AG10803 (cell line): ENCODE results near the gene ZMYND11.

Experiments
- DNase-seq: peaks from one replicate; pipeline ENCODE4 v3.0.0; 2010; ENCODE audit warnings: low read depth
- H3K4me3 ChIP-seq: 2 replicates; pipeline ENCODE4 v1.5.1; 2011; ENCODE audit warnings: mild to moderate bottlenecking, low read length, control low read depth
- CTCF ChIP-seq: conservative IDR thresholded peaks from 2 replicates; pipeline ENCODE4 v1.5.1; 2011; ENCODE audit warnings: mild to moderate bottlenecking, low read length, control low read depth, inconsistent platforms

ZMYND11 gene

GRCh38 chr10:271722-272121, 136.5 kb downstream of the ZMYND11 start:
- no peak overlapping the region for H3K4me3 ChIP-seq
- no peak for TF ChIP-seq CTCF
- DNase-seq: no peak

GRCh38 chr10:273088-273487, 137.8 kb downstream of the ZMYND11 start:
- no peak for DNase-seq
- TF ChIP-seq CTCF: no peak
- no peak overlapping the region for H3K4me3 ChIP-seq

- no peak for DNase-seq
- TF ChIP-seq CTCF: no peak
- H3K4me3 ChIP-seq: no peak overlapping the region
These were observed 139.6 kb downstream of the ZMYND11 start for GRCh38 chr10:274866-275265.

- no peak for TF ChIP-seq CTCF
- DNase-seq: no peak
- H3K4me3 ChIP-seq: no peak overlapping the region
These were observed 140.4 kb downstream of the ZMYND11 start for GRCh38 chr10:275680-276079.

GRCh38 chr10:277963-278362, 142.7 kb downstream of the ZMYND11 start:
- DNase-seq: no peak
- H3K4me3 ChIP-seq: no peak overlapping the region
- no peak for TF ChIP-seq CTCF

GRCh38 chr10:278707-279106, 143.5 kb downstream of the ZMYND11 start:
- no peak overlapping the region for H3K4me3 ChIP-seq
- TF ChIP-seq CTCF: no peak
- DNase-seq: no peak

GRCh38 chr10:279232-279631, 144.0 kb downstream of the ZMYND11 start:
- DNase-seq: no peak
- no peak for TF ChIP-seq CTCF
- no peak overlapping the region for H3K4me3 ChIP-seq
